HepG2 (cell line): ENCODE results near the gene MRAP. TPM values are rescaled to one million over a fixed set of nuclear protein-coding genes. Genes with fewer than 3 reads are reported as not detected.

Source experiments
- ASH2L ChIP-seq: fragments of 300-600, 200-600 bp; sonication (generic); IDR thresholded peaks from 2 replicates; pipeline ENCODE4 v1.7.0; 2017; ENCODE audit warnings: low read depth, mild to moderate bottlenecking, moderate library complexity, mixed read lengths, low read length; ENCODE audit not compliant: insufficient read length
- FOSL1 ChIP-seq: sonication (generic); formaldehyde crosslinking; IDR thresholded peaks from 2 replicates; pipeline ENCODE4 v1.9.0; 2021; ENCODE audit warnings: missing genetic modification reagents, borderline replicate concordance
- GATA4 ChIP-seq: sonication (generic); IDR thresholded peaks from 2 replicates; pipeline ENCODE4 v1.6.1; 2016; ENCODE audit warnings: antibody characterized with exemption, low read depth, borderline replicate concordance
- JUN ChIP-seq: sonication (generic); formaldehyde crosslinking; IDR thresholded peaks from 2 replicates; pipeline ENCODE4 v1.4.0; 2020; ENCODE audit warnings: mild to moderate bottlenecking, missing genetic modification reagents
- KAT2B ChIP-seq: fragments of 150-350 bp; IDR thresholded peaks from 2 replicates; pipeline ENCODE4 v1.6.1; 2014; ENCODE audit warnings: low read depth, low read length, borderline replicate concordance
- MIXL1 ChIP-seq: IDR thresholded peaks from 2 replicates; pipeline ENCODE4 v1.6.1; 2016
- NBN ChIP-seq: fragments of 450-650 bp; conservative IDR thresholded peaks from 2 replicates; pipeline ENCODE4 v1.6.1; 2017
- NR2F6 ChIP-seq, 2 experiments: IDR thresholded peaks; 2 replicates each; pipeline ENCODE4 v1.6.1; 2016; ENCODE audit warnings: antibody characterized with exemption in 1 of 2, mild to moderate bottlenecking in 1 of 2
- SAP130 ChIP-seq: IDR thresholded peaks from 2 replicates; pipeline ENCODE4 v1.6.1; 2016; ENCODE audit warnings: low read depth
- SIX1 ChIP-seq: sonication (generic); formaldehyde crosslinking; IDR thresholded peaks from 2 replicates; pipeline ENCODE4 v1.4.0; 2020; ENCODE audit warnings: missing genetic modification reagents, borderline replicate concordance
- TCF7L2 ChIP-seq: IDR thresholded peaks from 2 replicates; pipeline ENCODE4 v1.6.1; 2011; ENCODE audit warnings: mild to moderate bottlenecking, low read depth, low read length, moderate library complexity
- ZNF350 ChIP-seq: sonication (generic); formaldehyde crosslinking; IDR thresholded peaks from 2 replicates; pipeline ENCODE4 v1.4.0; 2020; ENCODE audit warnings: mild to moderate bottlenecking, low read depth, missing genetic modification reagents, borderline replicate concordance
- ZNF431 ChIP-seq: sonication (generic); formaldehyde crosslinking; IDR thresholded peaks from 2 replicates; pipeline ENCODE4 v1.9.0; 2022; ENCODE audit warnings: missing genetic modification reagents, low read depth, mild to moderate bottlenecking, borderline replicate concordance
- ZNF644 ChIP-seq: IDR thresholded peaks from 2 replicates; pipeline ENCODE4 v1.6.1; 2016; ENCODE audit warnings: low read depth
- ZNF792 ChIP-seq: IDR thresholded peaks from 2 replicates; pipeline ENCODE4 v1.6.1; 2016
- ZSCAN25 ChIP-seq: sonication (generic); formaldehyde crosslinking; IDR thresholded peaks from 2 replicates; pipeline ENCODE4 v1.8.0; 2022; ENCODE audit warnings: mild to moderate bottlenecking, missing genetic modification reagents
- ZSCAN30 ChIP-seq: sonication (generic); formaldehyde crosslinking; IDR thresholded peaks from 2 replicates; pipeline ENCODE4 v1.5.0; 2020; ENCODE audit warnings: mild to moderate bottlenecking, missing genetic modification reagents
- ZZZ3 ChIP-seq: sonication (generic); formaldehyde crosslinking; IDR thresholded peaks from 2 replicates; pipeline ENCODE4 v1.4.0; 2020; ENCODE audit warnings: missing genetic modification reagents, mild to moderate bottlenecking, borderline replicate concordance
- polyA plus RNA-seq, 8 experiments: library from polyadenylated mRNA; depleted of rRNA in 3 of 8; stranded (reverse) in 7 of 8; unstranded in 1 of 8; fragments of >200 nt; fragmentation: Illumina TruSeq in 4 of 8; extraction: Trizol in 4 of 8; gene quantifications; 2 replicates each; pipeline versions ENCODE4 v1.2.1 to v1.2.3, GENCODE V29; 2011 to 2016; ENCODE audit warnings: low read depth in 4 of 8, missing spikeins in 1 of 8, mixed read lengths in 1 of 8; ENCODE audit not compliant: insufficient read depth in 1 of 8
- total RNA-seq, 5 experiments: library from RNA; depleted of rRNA; stranded (reverse); fragments of >200 nt; fragmentation: Illumina TruSeq; extraction: Trizol; gene quantifications; 2 replicates each; pipeline ENCODE4 v1.2.3, GENCODE V29; 2016; ENCODE audit warnings: low read depth in 1 of 5
- TF ChIP-seq, protein P1 (sequence below): sonication (generic); formaldehyde crosslinking; IDR thresholded peaks from 2 replicates; pipeline ENCODE4 v1.4.0; 2020; ENCODE audit warnings: low read depth, mild to moderate bottlenecking, missing genetic modification reagents
- TF ChIP-seq, protein P2 (sequence below): IDR thresholded peaks from 2 replicates; pipeline ENCODE4 v1.6.1; 2012; ENCODE audit warnings: low read depth, low read length, improper control_type of control experiment
- TF ChIP-seq, protein P3 (sequence below): sonication (generic); formaldehyde crosslinking; IDR thresholded peaks from 2 replicates; pipeline ENCODE4 v1.4.0; 2020; ENCODE audit warnings: missing genetic modification reagents
- TF ChIP-seq, protein P4 (sequence below): sonication (generic); formaldehyde crosslinking; IDR thresholded peaks from 2 replicates; pipeline ENCODE4 v1.5.1; 2020; ENCODE audit warnings: missing genetic modification reagents, mild to moderate bottlenecking, borderline replicate concordance
- TF ChIP-seq, protein P5 (sequence below): sonication (generic); formaldehyde crosslinking; IDR thresholded peaks from 2 replicates; pipeline ENCODE4 v1.8.1; 2023; ENCODE audit warnings: missing genetic modification reagents, mild to moderate bottlenecking, borderline replicate concordance

MRAP gene
- total and polyA plus RNA-seq, 2 of the 13 experiments (the other 11 are each of a cell fraction or from before 2014, with no cell fraction given): 0.46 to 1.2 TPM

DNA sequence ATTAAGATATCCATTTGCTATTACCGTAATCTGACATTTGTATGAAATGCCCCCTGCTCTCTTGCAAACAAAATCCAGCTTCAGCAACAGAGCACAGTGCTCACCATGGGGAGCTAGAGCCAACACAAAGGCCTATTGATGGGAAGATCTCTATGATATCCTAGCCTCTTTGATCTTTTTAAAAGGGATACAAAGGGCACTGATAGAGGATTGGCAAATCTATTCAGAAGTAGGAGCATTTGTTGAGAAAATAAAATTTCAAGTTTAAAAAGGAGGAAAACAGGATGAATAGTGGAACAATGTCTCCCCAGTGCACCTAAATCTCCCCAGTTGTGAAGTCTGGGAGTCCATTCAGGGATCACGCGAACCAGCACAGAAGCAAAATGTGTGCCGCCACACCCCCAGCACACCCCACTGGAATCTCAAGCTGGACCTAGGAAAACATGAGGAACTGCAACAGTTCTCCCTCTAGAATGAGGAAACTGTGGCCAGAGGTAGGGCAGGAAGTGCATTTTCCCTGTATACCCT is 32.2 kb downstream of the MRAP start (continued):
- no peak for TF ChIP-seq KAT2B
- peak; percentile 63 for TF ChIP-seq SAP130 (CRISPR knock-in tag)
- no peak for TF ChIP-seq ZSCAN30 (CRISPR knock-in tag)
- peak; percentile 79 for TF ChIP-seq NR2F6 (IDR thresholded peaks at IDR 0.05)
- TF ChIP-seq NR2F6 (CRISPR knock-in tag; IDR thresholded peaks at IDR 0.05): peak; percentile 58; the same call in 1 of the 2 replicates
- TF ChIP-seq MIXL1 (CRISPR knock-in tag): peak; percentile 54; the same call in 1 of the 2 replicates
- no peak for TF ChIP-seq ZSCAN25 (CRISPR knock-in tag)
- peak; percentile 58; the same call in 1 of the 2 replicates for TF ChIP-seq GATA4
- no peak for TF ChIP-seq ZNF792 (CRISPR knock-in tag)
- TF ChIP-seq ZZZ3 (CRISPR knock-in tag): no peak
- no peak for TF ChIP-seq NBN
- peak; percentile 78 for TF ChIP-seq TCF7L2
- TF ChIP-seq ZNF644 (CRISPR knock-in tag): 0 out of 2 replicates have a peak, but pooled peaks have one; percentile 26
- TF ChIP-seq, protein P1, sequence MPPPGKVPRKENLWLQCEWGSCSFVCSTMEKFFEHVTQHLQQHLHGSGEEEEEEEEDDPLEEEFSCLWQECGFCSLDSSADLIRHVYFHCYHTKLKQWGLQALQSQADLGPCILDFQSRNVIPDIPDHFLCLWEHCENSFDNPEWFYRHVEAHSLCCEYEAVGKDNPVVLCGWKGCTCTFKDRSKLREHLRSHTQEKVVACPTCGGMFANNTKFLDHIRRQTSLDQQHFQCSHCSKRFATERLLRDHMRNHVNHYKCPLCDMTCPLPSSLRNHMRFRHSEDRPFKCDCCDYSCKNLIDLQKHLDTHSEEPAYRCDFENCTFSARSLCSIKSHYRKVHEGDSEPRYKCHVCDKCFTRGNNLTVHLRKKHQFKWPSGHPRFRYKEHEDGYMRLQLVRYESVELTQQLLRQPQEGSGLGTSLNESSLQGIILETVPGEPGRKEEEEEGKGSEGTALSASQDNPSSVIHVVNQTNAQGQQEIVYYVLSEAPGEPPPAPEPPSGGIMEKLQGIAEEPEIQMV: no peak
- TF ChIP-seq FOSL1 (CRISPR knock-in tag): no peak
- TF ChIP-seq, protein P2, sequence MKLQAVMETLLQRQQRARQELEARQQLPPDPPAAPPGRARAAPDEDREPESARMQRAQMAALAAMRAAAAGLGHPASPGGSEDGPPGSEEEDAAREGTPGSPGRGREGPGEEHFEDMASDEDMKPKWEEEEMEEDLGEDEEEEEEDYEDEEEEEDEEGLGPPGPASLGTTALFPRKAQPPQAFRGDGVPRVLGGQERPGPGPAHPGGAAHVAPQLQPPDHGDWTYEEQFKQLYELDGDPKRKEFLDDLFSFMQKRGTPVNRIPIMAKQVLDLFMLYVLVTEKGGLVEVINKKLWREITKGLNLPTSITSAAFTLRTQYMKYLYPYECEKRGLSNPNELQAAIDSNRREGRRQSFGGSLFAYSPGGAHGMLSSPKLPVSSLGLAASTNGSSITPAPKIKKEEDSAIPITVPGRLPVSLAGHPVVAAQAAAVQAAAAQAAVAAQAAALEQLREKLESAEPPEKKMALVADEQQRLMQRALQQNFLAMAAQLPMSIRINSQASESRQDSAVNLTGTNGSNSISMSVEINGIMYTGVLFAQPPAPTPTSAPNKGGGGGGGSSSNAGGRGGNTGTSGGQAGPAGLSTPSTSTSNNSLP: peak; percentile 72
- TF ChIP-seq ASH2L: peak; percentile 87
- TF ChIP-seq SIX1 (CRISPR knock-in tag): peak; percentile 80; the same call in 1 of the 2 replicates
- TF ChIP-seq ZNF350 (CRISPR knock-in tag): peak; percentile 44; the same call in 1 of the 2 replicates
- TF ChIP-seq, protein P3, sequence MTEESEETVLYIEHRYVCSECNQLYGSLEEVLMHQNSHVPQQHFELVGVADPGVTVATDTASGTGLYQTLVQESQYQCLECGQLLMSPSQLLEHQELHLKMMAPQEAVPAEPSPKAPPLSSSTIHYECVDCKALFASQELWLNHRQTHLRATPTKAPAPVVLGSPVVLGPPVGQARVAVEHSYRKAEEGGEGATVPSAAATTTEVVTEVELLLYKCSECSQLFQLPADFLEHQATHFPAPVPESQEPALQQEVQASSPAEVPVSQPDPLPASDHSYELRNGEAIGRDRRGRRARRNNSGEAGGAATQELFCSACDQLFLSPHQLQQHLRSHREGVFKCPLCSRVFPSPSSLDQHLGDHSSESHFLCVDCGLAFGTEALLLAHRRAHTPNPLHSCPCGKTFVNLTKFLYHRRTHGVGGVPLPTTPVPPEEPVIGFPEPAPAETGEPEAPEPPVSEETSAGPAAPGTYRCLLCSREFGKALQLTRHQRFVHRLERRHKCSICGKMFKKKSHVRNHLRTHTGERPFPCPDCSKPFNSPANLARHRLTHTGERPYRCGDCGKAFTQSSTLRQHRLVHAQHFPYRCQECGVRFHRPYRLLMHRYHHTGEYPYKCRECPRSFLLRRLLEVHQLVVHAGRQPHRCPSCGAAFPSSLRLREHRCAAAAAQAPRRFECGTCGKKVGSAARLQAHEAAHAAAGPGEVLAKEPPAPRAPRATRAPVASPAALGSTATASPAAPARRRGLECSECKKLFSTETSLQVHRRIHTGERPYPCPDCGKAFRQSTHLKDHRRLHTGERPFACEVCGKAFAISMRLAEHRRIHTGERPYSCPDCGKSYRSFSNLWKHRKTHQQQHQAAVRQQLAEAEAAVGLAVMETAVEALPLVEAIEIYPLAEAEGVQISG (CRISPR knock-in tag): peak; percentile 57
- TF ChIP-seq, protein P4, sequence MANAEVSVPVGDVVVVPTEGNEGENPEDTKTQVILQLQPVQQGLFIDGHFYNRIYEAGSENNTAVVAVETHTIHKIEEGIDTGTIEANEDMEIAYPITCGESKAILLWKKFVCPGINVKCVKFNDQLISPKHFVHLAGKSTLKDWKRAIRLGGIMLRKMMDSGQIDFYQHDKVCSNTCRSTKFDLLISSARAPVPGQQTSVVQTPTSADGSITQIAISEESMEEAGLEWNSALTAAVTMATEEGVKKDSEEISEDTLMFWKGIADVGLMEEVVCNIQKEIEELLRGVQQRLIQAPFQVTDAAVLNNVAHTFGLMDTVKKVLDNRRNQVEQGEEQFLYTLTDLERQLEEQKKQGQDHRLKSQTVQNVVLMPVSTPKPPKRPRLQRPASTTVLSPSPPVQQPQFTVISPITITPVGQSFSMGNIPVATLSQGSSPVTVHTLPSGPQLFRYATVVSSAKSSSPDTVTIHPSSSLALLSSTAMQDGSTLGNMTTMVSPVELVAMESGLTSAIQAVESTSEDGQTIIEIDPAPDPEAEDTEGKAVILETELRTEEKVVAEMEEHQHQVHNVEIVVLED (CRISPR knock-in tag): peak; percentile 16; the same call in 1 of the 2 replicates
- no peak for TF ChIP-seq ZNF431 (CRISPR knock-in tag)
- no peak for TF ChIP-seq JUN (CRISPR knock-in tag)
- TF ChIP-seq, protein P5, sequence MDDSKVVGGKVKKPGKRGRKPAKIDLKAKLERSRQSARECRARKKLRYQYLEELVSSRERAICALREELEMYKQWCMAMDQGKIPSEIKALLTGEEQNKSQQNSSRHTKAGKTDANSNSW (CRISPR knock-in tag): no peak
